HG03139 (cell line): ENCODE measurements around the gene KIF23.

Experiments used
- ATAC-seq: cut with Tn5 transposase; IDR thresholded peaks from one replicate; pipeline ENCODE4 v1.9.1; 2021; ENCODE audit not compliant: unreplicated experiment

KIF23 gene

GRCh38 chr15:69486481-69487110, 72.4 kb downstream of the KIF23 start:
- ATAC-seq, result no peak

- no peak for ATAC-seq
These were observed 75.0 kb downstream of the KIF23 start for GRCh38 chr15:69489073-69489571.

- ATAC-seq, result no peak
These were observed 76.3 kb downstream of the KIF23 start for GRCh38 chr15:69490356-69491037.

GRCh38 chr15:69491038-69491505, 76.9 kb downstream of the KIF23 start:
- no peak for ATAC-seq

GRCh38 chr15:69493406-69493805, 79.3 kb downstream of the KIF23 start:
- no peak for ATAC-seq

- ATAC-seq, result no peak
These were observed 81.9 kb downstream of the KIF23 start for GRCh38 chr15:69496001-69496400.

- ATAC-seq, result no peak
These were observed 82.9 kb downstream of the KIF23 start for GRCh38 chr15:69497076-69497475.

- ATAC-seq, result no peak
These were observed 83.5 kb downstream of the KIF23 start for GRCh38 chr15:69497667-69498066.
